GM21723 (cell line): Measurements from ENCODE around the gene OXER1.

Experiments used
- ATAC-seq: cut with Tn5 transposase; IDR thresholded peaks from one replicate; pipeline ENCODE4 v1.9.1; 2021; ENCODE audit warnings: mild to moderate bottlenecking, moderate library complexity; ENCODE audit not compliant: unreplicated experiment

Gene OXER1, protein sequence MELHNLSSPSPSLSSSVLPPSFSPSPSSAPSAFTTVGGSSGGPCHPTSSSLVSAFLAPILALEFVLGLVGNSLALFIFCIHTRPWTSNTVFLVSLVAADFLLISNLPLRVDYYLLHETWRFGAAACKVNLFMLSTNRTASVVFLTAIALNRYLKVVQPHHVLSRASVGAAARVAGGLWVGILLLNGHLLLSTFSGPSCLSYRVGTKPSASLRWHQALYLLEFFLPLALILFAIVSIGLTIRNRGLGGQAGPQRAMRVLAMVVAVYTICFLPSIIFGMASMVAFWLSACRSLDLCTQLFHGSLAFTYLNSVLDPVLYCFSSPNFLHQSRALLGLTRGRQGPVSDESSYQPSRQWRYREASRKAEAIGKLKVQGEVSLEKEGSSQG

DNA sequence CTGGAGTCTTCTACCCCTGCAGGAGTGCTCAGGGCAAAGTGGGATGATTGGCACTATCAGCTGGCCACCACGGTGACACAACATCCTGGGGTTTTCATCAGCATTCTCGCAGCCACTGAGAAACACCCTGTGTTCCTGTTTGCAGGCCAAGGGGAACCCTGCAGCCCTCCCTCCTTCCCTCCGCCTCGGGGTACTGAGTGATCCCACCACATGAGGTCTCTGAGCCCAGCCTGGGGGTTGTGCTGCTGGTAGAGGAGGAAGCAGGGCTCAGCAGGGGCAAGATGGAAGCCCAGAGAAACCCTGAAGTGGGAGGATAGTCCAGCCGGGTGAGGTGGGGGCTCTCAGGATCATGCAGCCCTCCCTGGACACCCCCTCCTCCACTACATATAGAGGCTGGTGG lies at the start of gene OXER1:
OXER1 (minus strand) TSS at position 40 of the 400 bp plus-strand sequence. CDS start 73 bp downstream, outside the sequence.
- ATAC-seq: no peak

DNA sequence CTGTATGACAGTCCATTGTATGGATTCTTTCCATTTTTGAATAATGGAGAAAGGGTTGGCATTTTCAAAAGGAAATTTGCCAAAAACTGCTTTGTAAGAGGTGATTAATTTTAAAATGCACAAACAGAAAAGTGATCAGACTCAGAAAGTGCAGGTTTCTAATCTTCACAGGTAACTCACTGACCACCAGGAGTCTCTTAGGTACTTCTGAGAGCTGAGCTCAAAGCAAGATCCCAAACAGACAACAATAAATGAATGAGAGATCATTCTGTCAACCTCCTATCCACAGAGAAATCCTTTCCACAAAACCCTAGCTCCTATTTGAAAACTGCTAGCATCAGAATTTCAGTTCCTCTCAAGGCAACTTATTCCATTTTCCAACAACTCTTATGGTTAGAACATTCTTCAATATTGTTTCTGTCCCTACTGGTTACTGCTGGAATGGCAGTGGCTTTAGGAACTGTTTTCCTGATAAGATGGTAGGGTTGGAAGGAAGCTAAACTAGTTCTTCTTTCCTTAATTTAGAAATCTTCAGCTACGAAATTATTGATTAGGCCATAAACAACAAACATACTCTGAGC lies 49.1 kb upstream of the OXER1 start:
- no peak for ATAC-seq

DNA sequence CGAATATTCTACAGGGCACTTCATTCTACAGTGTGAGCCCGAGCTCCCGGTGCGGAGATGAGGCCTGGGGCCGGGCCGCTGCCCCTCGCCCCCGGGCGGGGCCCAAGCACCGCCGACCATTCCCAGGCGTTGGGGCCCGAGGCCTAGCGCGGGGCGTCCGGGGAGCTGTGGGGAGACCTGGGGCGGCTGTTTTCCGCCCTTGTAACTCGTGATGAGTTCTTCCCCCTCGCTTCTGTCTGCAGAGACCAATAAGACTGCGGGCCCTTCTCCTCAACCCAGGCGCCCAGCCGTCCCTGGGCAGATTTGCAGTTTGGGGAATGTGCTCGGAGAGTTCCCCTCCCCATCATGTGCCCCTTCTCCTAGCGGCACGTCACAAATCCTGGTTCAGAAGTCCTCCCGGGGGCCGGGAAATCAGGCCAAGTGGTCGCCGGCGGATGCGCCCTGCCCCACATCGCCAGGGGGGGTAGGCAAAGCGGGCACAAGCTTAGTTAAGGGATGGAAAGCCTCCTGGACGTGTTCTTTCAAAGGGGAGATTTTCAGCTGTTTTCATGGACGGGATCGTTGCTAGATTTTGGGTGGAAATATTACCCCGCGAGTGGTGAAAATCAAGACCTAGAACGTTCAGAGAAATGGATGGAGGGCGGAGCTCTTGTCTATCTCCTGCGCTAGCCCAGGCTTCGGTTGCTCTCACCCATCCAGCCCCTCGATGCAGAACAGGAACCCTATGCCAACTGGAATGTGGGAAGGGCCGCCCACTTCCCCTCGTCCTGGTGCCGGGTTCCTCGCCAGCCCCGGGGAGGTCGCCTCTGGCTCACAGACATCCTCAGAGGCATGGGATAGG lies 47.3 kb upstream of the OXER1 start:
- ATAC-seq: peak; percentile 15

DNA sequence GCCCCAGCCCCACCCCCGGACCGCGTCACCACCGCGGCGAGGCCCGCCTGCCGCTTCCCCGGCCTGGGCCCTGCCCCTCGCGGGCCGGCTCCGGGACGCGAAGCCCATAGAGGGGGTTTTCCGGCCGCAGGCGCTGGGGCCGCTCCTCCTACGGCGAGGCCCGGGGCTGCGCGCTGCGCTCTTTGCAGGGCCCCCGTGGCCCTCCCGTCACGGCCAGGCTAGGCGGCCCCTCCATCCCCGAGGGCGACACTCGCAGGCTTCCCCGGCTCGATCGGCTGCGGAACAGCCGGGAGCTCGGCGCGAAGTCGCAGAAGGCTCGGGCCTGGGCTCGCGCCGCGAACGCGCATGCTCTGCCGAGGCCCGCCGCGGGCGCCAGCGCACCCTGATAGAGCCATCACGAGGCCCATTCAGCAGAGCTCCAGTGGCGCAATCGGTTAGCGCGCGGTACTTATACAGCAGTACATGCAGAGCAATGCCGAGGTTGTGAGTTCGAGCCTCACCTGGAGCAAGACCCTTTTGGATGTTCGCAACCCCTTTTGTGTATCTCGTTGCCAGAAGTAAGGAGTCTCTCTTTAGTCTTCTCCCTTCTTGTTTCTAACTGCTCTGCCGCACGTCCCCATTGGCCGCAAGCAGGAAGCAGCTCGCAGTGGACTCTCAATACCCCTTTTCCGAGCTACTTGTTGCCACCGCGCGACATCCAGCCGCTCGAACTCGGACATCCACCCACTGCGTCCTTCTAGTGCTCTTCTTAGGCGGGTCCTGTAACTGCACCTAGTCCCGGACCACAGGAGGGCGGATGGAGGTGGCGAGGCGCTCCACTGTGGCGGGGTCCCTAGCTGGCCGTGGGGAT lies 46.4 kb upstream of the OXER1 start:
- ATAC-seq: peak; percentile 80

DNA sequence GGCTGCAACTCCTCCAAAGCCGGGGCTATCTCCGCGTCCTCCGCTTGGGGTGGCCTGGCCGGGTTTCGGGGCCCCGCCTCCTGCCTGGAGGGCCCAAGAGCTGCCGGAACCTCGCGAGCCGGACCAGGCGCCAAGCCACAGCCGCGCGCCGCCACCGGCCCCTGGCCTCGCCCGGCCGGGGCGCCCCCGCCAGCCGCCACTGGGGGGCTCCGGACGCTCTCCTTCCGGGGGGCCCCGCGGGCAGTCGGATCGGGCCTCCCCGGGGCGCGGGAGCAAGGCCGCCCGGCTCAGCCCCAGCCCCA lies 45.8 kb upstream of the OXER1 start:
- peak; percentile 49 for ATAC-seq

DNA sequence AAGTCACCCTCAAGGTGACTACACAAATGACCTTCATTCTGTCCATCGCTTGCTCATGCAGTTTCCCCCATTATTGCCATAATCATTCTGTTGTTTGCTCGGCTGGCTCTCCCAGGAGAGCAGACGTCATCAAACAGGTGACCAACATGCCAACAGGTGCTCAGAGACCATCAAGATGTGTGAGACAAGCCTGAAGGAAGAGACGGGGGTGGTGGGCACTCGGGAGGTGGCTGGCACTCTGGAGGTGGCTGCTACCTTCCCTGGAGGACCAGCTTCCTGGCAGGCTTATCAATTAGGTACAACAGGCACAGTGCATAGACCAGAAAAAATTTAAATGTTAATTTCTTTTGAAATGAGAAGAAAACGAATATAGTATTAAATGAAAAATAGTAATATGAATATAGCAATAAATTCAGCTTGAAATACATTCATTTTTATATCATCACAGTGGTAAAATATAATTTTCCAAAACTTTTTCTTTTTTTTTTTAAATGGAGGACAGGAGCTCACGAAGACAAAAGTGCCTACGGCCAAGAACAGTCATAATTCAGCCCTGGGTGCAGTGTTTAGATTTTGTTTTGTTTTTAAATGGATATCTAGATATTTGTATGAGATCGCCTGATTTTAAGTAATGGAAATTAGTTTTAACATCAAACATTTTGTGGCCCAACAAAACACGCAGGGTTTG lies 45.3 kb upstream of the OXER1 start:
- ATAC-seq: no peak

DNA sequence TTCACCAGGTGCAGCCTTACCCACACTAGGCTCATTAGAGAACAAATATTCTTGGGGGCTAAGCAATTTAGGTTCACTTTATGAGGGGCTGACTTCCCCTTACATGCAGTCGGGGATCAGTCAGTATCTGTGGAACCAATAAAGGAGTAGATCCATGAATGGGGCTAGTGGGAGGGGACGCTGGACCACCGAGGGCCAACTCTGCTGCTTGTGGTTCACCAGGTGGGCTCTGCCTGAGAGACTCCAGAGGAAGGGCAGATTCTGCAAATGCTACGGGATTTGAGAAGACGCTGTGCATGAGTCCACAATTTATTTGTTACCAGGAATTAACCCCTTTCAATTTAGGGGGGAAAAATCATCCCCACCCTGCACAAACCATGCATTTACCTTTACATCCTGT lies 44.4 kb upstream of the OXER1 start:
- no peak for ATAC-seq

DNA sequence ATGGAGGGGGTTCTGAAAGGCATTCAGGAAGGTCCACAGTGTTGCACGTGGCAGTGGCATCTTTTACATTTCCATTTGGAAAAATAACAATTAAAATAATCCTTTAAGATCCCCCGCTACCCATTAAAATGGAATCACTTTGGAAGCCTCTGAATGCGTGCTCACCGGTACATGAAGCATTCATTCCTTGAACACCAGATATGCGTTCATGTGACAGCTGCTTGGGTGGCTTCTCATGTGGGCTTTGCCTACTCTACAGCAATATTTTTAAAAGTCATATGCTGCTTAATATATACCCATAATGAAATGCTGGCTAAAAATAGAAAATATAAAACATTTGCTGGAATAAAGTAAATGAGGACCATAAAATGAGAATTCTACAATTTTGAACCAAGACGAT lies 42.9 kb upstream of the OXER1 start:
- no peak for ATAC-seq

DNA sequence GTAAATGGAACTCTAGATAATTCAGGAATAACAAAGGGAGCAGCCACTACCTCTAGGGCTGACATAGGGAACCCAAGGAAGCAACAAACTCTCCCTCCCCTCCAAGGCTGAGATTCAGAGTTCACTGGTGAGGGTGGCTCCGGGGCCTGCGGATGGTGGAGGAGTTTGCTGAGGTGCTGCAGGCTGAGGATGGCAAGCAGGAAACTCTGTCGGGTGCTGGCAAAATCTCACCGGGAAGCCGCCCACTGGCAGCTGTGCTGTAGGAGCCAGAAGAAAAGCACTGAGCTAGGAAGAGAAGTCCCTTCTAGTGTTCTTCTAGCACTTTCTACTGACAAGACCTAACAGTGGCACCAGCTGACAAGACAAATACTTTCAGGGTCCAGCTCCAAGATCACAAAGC lies 41.0 kb upstream of the OXER1 start:
- no peak for ATAC-seq

DNA sequence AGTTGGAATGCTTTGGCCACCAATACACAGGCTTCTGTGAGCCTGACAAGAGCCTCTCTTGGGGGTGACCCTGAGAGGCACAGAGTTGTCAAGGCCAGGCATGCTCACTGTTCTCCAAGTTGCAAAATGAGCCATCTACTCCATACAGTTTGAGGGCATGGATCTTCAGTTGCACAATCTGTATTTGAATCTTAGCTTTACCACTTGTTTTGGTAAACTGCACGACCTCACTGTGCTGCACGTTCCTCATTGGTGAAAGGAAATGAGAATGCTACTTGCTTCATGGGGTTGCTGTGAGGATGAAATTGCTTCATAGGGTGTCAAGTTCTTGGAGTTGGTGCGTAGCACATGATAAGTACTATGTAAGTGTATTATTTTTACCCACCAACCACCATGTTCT lies 40.4 kb upstream of the OXER1 start:
- ATAC-seq: no peak

DNA sequence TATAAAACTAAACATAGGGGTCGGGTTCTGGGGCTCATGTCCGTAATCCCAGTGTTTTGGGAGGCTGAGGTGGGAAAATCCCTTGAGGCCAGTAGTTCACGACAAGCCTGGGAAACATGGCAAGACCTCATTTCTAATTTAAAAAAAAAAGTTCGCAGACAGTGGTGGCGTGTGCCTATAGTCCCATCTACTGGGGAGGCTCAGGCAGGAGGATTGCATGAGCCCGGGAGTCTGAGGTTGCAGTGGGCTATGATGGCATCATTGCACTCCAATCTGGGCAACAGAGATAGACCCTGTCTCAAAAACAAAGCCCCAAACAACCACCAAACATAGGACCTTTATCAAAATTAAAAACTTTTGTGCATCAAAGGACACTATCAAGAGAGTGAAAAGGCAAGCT lies 38.2 kb upstream of the OXER1 start:
- ATAC-seq: no peak

DNA sequence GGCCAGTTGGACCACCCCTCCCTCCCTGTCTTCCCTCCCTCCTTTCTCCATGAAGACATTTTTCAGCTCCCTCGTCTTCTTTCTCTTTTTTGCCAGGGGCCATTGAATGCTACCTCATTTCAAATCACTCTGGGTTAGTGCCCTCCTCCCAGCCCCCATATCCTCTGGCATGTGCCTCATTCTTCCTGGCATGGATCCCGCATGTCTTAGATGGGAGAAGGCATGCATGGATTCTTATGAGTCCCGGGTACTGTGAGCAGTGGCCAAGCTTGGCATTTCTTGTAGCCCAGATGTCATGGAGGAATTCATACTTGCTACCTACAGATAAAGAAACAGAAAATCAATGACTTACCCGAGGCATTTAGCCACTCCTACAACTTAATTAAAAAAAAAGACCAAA lies 37.4 kb upstream of the OXER1 start:
- no peak for ATAC-seq

DNA sequence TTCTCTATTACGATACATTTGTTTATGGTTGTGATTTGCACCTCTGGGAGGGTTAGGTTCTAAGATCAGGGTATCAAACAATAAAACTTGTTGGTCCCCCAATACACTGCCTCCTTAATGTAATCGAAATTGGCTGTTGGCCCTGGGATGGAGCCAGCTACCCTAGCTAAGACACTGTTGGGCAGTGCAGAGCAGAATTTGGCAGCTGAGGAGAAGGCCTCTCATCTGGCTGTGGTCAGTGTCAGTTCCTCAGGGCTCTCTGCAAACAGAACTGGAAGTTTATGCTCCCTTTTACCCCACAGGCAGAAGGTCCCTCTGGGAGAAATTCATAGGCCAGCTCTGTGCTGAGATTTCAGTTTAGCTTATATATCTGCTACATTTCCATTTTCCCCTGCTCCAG lies 37.0 kb upstream of the OXER1 start:
- ATAC-seq: no peak

DNA sequence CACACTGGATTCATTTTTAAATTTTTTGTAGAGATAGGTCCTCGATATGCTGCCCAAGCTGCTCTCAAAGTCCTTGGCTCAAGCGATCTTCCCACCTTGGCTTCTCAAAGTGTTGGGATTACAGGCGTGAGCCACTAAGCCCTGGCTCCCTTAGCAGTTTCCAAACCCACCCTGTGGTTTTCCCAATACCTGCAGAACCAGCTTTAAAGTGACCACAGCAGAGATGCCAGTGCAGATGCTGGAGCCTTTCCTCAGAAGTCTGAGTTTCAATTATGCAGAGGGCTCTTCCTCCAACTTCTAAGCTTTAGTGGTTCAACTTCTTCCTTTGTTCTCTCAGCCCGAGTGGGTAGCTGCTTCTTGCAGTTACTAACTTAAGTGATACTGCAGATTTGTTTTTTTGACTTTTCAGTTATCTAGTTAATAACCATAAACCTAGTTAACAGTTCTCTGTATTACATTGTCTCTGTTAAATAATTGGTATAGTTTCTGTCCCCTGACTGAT lies 36.6 kb upstream of the OXER1 start:
- ATAC-seq: no peak

DNA sequence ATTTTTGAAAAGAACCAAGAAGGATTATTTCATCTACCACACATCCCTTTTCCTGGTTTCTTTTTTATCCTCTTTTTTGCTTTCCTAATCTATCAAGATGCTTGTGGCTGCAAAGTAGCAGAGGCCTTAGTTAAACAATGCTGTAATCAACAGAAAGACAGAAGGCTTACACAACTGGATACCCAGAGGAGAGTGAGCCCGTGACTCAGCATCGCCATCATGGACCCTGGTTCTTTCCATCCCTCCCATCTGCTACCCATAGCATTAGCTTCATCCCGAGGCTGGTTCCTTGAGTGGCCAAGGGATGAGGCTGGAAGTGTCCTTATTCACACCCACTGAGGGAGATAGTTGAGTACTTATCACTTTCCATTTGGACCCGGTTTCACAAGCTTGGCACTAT lies 35.9 kb upstream of the OXER1 start:
- ATAC-seq: no peak

DNA sequence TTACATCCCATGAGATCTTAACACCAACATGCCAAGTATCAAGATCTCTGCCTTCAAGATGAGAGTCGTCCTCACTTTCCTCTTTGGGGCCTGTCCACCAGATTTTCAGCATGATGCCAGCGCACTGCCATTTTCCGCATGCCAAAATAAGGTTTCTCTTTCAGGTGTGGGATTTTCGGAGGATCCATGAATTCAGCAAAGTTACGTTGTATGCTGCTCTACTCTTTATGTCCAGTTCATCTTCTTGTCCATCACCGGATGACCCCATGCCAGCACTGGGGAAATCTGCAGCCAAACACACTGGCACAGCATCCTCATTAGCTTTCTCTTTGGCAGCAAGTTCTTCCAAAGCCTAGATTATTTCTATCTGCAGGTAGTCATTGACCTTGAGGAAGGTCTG lies 33.3 kb upstream of the OXER1 start:
- no peak for ATAC-seq

DNA sequence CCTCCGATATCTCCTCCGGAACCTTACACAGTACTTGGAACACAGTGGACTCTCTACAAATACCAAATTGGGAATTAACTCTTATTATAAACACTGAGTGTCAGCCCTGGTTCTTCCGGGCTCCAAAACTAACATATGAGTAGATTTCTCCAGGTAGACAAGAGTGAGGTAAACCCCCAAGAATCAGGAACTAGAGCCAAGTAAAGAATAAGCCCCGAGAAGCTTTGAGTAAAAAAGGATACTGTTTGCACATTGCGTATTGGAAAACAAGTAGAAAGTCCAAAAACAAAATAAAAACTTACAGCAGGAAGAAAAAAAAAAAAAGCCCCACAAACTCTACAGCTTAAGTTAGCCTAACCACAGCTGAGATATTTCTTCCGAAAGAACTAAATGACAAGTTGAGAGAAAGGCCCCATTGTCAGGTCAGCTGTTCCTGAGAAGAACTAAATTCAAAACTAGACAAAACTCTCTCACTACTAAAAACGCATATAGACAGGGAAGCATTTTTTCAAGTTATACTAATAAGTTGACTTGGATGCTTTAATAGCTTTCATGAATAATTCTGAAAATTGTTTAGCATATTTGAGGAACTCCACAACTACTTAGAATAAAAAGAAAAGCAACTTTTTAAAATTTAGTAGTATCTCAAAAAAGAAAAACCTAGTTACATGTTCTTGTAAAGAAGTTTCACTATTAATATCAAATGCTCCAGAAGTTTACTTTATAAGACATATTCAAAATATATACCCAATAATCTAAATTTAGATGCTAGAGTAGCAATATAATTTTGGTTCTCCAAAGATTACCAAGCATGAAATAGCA lies 32.7 kb upstream of the OXER1 start:
- peak; percentile 45 for ATAC-seq

DNA sequence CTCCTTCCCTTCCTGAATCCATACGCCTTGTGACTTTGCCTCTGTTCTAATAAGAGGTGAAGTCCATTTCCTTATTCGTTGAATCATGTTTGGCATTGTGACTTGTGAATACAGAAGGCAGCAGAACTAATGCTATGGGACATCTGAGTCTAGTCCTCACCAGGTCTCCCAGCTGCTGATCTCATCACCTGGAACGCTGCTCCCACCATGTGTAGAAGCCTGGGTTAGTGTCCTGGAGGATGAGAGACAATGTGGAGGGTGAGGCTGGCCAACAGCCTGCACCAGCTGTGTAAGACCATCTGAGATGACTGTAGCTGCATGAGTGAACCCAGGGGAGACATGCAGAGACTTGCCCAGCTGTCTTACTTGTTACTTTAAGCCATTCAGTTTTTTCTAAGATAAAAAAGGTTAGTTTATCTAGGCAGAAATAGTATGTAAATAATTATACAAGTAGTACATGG lies 31.9 kb upstream of the OXER1 start:
- peak; percentile 50 for ATAC-seq

DNA sequence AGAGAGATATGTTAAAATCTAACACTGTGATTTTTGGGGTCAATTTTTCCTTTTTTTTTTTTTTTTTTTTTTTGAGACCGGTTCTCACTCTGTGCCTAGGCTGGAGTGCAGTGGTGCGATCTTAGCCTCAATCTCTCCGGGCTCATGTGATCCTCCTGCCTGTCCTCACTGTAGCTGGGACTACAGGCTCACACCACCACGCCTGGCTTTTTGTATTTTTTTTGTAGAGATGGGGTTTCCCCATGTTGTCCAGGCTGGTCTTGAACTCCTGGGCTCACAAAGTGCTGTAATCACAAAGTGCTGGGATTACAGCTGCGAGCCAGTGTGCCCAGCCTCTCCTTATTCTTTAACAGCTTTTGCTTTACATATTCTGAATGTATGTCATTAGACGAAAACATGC lies 31.3 kb upstream of the OXER1 start:
- peak; percentile 22 for ATAC-seq
